HCT116 (cell line): Measurements from ENCODE around the gene CIBAR2. TPM values are rescaled to one million over a fixed set of nuclear protein-coding genes. Genes with fewer than 3 reads are reported as not detected.

ENCODE experiments used
- ATAC-seq: fragments of 200-7000 bp; cut with Tn5 transposase; 2 replicates; pipeline ENCODE4 v1.9.1; 2020; ENCODE audit warnings: mild to moderate bottlenecking, moderate library complexity
- BruUV-seq: library from RNA; stranded (reverse); fragments of 400-500 nt; replicated peaks from 2 replicates; lab custom pipeline; 2021; lab: Mats Ljungman, UMichigan
- CTCF ChIA-PET: fragments of 300-600 bp; sonication (Branson Sonifier 250); formaldehyde crosslinking; loops from one replicate; lab custom pipeline; 2021; ENCODE audit warnings: antibody characterized with exemption; lab: Charles Lee
- POLR2A ChIA-PET: fragments of 300-600, 350-600 bp; sonication (Branson Sonifier 250); formaldehyde crosslinking; loops from one replicate; lab custom pipeline; 2021; ENCODE audit warnings: antibody characterized with exemption; lab: Charles Lee
- RAD21 ChIA-PET, 2 experiments: fragments of 300-600 bp; sonication (Branson Sonifier 250); formaldehyde crosslinking; loops; one replicate each; lab custom pipeline; 2023; ENCODE audit warnings: low total read pairs in 2 of 2; ENCODE audit not compliant: uncharacterized antibody in 2 of 2, unreplicated experiment in 2 of 2, low non-redundant PET in 1 of 2; lab: Charles Lee
- DNase-seq: peaks from one replicate; pipeline ENCODE4 v3.0.0-alpha.2; 2010; ENCODE audit warnings: low read depth, low spot score
- H2AFZ ChIP-seq: fragments of 200-600 bp; shearing (Covaris generic), sonication (generic); 2 replicates; pipeline ENCODE4 v1.6.1; 2017; ENCODE audit warnings: low read depth, mixed run types, mixed read lengths, antibody characterized with exemption, low read length; ENCODE audit not compliant: poor library complexity, severe bottlenecking
- H3K27ac ChIP-seq: 2 replicates; pipeline ENCODE4 v1.5.1; 2012; ENCODE audit warnings: low read depth, low read length
- H3K27me3 ChIP-seq: fragments of 200-600 bp; sonication (generic); 2 replicates; pipeline ENCODE4 v1.6.1; 2016; ENCODE audit warnings: mixed run types, low read length, mixed read lengths; ENCODE audit not compliant: insufficient read depth
- H3K36me3 ChIP-seq, 2 experiments: fragments of 200-500 bp in 1 of 2; fragments of 200-600 bp in 1 of 2; sonication (Bioruptor generic) in 1 of 2; sonication (generic) in 1 of 2; 2 replicates each; pipeline versions ENCODE4 v1.5.1 to v1.6.1; 2014 to 2016; ENCODE audit warnings: low read length in 2 of 2, inconsistent platforms in 1 of 2, mixed read lengths in 1 of 2, mixed run types in 1 of 2; ENCODE audit not compliant: insufficient read depth in 2 of 2, control insufficient read depth in 1 of 2
- H3K4me1 ChIP-seq, 2 experiments: fragments of 200-600 bp in 1 of 2; sonication (generic) in 1 of 2; 2 replicates each; pipeline versions ENCODE4 v1.5.1 to v1.6.1; 2012 to 2017; ENCODE audit warnings: low read length in 2 of 2, inconsistent platforms in 1 of 2, mild to moderate bottlenecking in 1 of 2, mixed read lengths in 1 of 2, mixed run types in 1 of 2, moderate library complexity in 1 of 2; ENCODE audit not compliant: insufficient read depth in 2 of 2, control insufficient read depth in 1 of 2
- H3K4me2 ChIP-seq: fragments of 200-600 bp; sonication (generic); 2 replicates; pipeline ENCODE4 v1.6.1; 2017; ENCODE audit warnings: mixed run types, low read length, mixed read lengths
- H3K4me3 ChIP-seq, 2 experiments: fragments of 200-600 bp in 1 of 2; sonication (generic) in 1 of 2; replicated peaks in 1 of 2; 2 replicates each; pipeline ENCODE4 v1.5.1; 2011 to 2016; ENCODE audit warnings: low read length in 2 of 2, control low read depth in 1 of 2, low read depth in 1 of 2, mild to moderate bottlenecking in 1 of 2, mixed read lengths in 1 of 2, mixed run types in 1 of 2
- H3K79me2 ChIP-seq: fragments of 200-600 bp; sonication (generic); 2 replicates; pipeline ENCODE4 v1.6.1; 2017; ENCODE audit warnings: mild to moderate bottlenecking, mixed run types, low read length, moderate library complexity, mixed read lengths; ENCODE audit not compliant: insufficient read depth
- H3K9ac ChIP-seq: fragments of 200-600 bp; sonication (generic); 2 replicates; pipeline ENCODE4 v1.6.1; 2016; ENCODE audit warnings: low read length, mixed read lengths
- H3K9me2 ChIP-seq: fragments of 200-600 bp; sonication (generic), shearing (Covaris generic); 2 replicates; pipeline ENCODE4 v1.6.1; 2017; ENCODE audit warnings: mixed run types, mild to moderate bottlenecking, moderate library complexity; ENCODE audit not compliant: insufficient read depth
- H3K9me3 ChIP-seq, 2 experiments: fragments of 200-500 bp in 1 of 2; fragments of 200-600 bp in 1 of 2; sonication (Bioruptor generic) in 1 of 2; sonication (generic) in 1 of 2; 2 replicates each; pipeline ENCODE4 v1.6.1; 2014 to 2017; ENCODE audit warnings: low read length in 2 of 2, mixed read lengths in 2 of 2, inconsistent platforms in 1 of 2, low read depth in 1 of 2, mild to moderate bottlenecking in 1 of 2, mixed run types in 1 of 2, moderate library complexity in 1 of 2; ENCODE audit not compliant: control insufficient read depth in 1 of 2, insufficient read depth in 1 of 2
- H4K20me1 ChIP-seq: fragments of 200-600 bp; sonication (generic), shearing (Covaris generic); 2 replicates; pipeline ENCODE4 v1.6.1; 2017; ENCODE audit warnings: mixed run types, mild to moderate bottlenecking, moderate library complexity; ENCODE audit not compliant: insufficient read depth
- CTCF ChIP-seq, 3 experiments: fragments of 200-600 bp in 1 of 3; sonication (generic) in 1 of 3; IDR thresholded peaks in 2 of 3; conservative IDR thresholded peaks in 1 of 3; 2 replicates each; pipeline ENCODE4 v1.5.1; 2012 to 2017; ENCODE audit warnings: low read depth in 2 of 3, low read length in 2 of 3, antibody characterized with exemption in 1 of 3, borderline replicate concordance in 1 of 3, control low read depth in 1 of 3, mild to moderate bottlenecking in 1 of 3, mixed read lengths in 1 of 3, mixed run types in 1 of 3, moderate library complexity in 1 of 3; ENCODE audit not compliant: insufficient read depth in 1 of 3
- RAD21 ChIP-seq: IDR thresholded peaks from 2 replicates; pipeline ENCODE4 v1.6.1; 2012; ENCODE audit warnings: low read depth, mild to moderate bottlenecking
- REST ChIP-seq: IDR thresholded peaks from 2 replicates; pipeline ENCODE4 v1.6.1; 2012; ENCODE audit warnings: low read depth
- YY1 ChIP-seq: IDR thresholded peaks from 2 replicates; pipeline ENCODE4 v1.6.1; 2011; ENCODE audit warnings: low read length, low read depth, moderate library complexity, mild to moderate bottlenecking; ENCODE audit not compliant: insufficient replicate concordance; ENCODE audit errors: extremely low read depth
- intact Hi-C: fragments of 100-400 bp; cut with micrococcal nuclease; formaldehyde crosslinking; loops from 2 replicates; pipeline ENCODE4 v1.10.0; 2022
- total RNA-seq: library from RNA; stranded (reverse); gene quantifications from one replicate; pipeline ENCODE4 v1.2.1, GENCODE V29; 2021; ENCODE audit not compliant: unreplicated experiment

CIBAR2 gene
- total RNA-seq, 1 experiment from 2014 or later, result 0.27 TPM

GRCh38 chr16:85086347-85087291 lies 25.7 kb downstream of the CIBAR2 start:
- Histone ChIP-seq H3K9ac (no peak overlapping the region), H3K4me2 (peak overlapping the region; percentile 26; the same call in 1 of the 2 replicates), H3K36me3 (no peaks in the 10 kb centered on the region), H3K27me3 (no peaks in the 10 kb centered on the region), H3K4me3 (no peak overlapping the region), H3K79me2 (no peaks in the 10 kb centered on the region), H3K9me2 (no peaks in the 10 kb centered on the region), H4K20me1 (no peaks in the 10 kb centered on the region), H3K27ac (no peak overlapping the region), H2AFZ (no peak overlapping the region), H3K4me1 (peaks cover 0 to 7% of the 10 kb centered on the region in 2 experiments; a peak in 2 of 4 replicates), H3K9me3 (no peaks in the 10 kb centered on the region)
- no TSS peak for BruUV-seq
- TF ChIP-seq REST (no peak), CTCF (IDR thresholded peaks at IDR 0.05 in 2 of 3, conservative IDR thresholded peaks at IDR 0.05 in 1 of 3; ENCODE audit: borderline replicate concordance in 1 of 3, insufficient read depth in 1 of 3, low read depth in 2 of 3, low read length in 2 of 3) (peak; percentile 84 to 88 (median 85)), RAD21 (peak; percentile 85), YY1 (peak; percentile 33)
- intact Hi-C loops, result loop anchor here (1.0 to 5.0 kb wide), 4 partner anchors 59 to 332 kb away; partner anchors contain the start of genes KIAA0513 and ZDHHC7
- ChIA-PET RAD21 (no interaction called here), CTCF (interaction anchor here (0.6 to 1.6 kb wide), 22 partner anchors 9 to 357 kb away, joined by 3 to 23 read pairs (median 4); partner anchors contain the start of genes CIBAR2, KIAA0513 and ZDHHC7), POLR2A (interaction anchor here (0.7 kb wide), 1 partner anchor 81 kb away, joined by 3 read pairs; no protein-coding TSS in a partner anchor)
- peak; percentile 54 for DNase-seq
- peak; percentile 94 for ATAC-seq
